ENCODE measurements around the gene ANKMY1.

The ANKMY1 gene

GRCh38 chr2:240519396-240520129 is 38.2 kb downstream of the ANKMY1 start:
- DNase-seq = no peak

GRCh38 chr2:240518981-240519380 is 38.8 kb downstream of the ANKMY1 start:
- no peak for DNase-seq

GRCh38 chr2:240517342-240517741 is 40.4 kb downstream of the ANKMY1 start:
- DNase-seq = no peak

- DNase-seq = no peak
These were observed 43.2 kb downstream of the ANKMY1 start for GRCh38 chr2:240514631-240515030.

- DNase-seq = peak; percentile 75 to 77
These were observed 44.1 kb downstream of the ANKMY1 start for GRCh38 chr2:240513549-240514287.

GRCh38 chr2:240512666-240513535 is 44.9 kb downstream of the ANKMY1 start:
- no peak for DNase-seq

- DNase-seq = no peak
These were observed 45.7 kb downstream of the ANKMY1 start for GRCh38 chr2:240512109-240512485.

- DNase-seq = no peak
These were observed 46.3 kb downstream of the ANKMY1 start for GRCh38 chr2:240511351-240512108.

GRCh38 chr2:240510513-240511210 is 47.1 kb downstream of the ANKMY1 start:
- no peak for DNase-seq

GRCh38 chr2:240509667-240510512 is 47.9 kb downstream of the ANKMY1 start:
- no peak for DNase-seq

- no peak for DNase-seq
These were observed 48.8 kb downstream of the ANKMY1 start for GRCh38 chr2:240508832-240509545.

GRCh38 chr2:240507778-240508251 is 50.0 kb downstream of the ANKMY1 start:
- no peak for DNase-seq

GRCh38 chr2:240507060-240507777 is 50.6 kb downstream of the ANKMY1 start:
- DNase-seq = no peak

- DNase-seq = no peak
These were observed 51.3 kb downstream of the ANKMY1 start for GRCh38 chr2:240506406-240507059.

- DNase-seq = no peak
These were observed 51.9 kb downstream of the ANKMY1 start for GRCh38 chr2:240505910-240506309.

- DNase-seq = no peak
These were observed 53.9 kb downstream of the ANKMY1 start for GRCh38 chr2:240503848-240504247.

- no peak for DNase-seq
These were observed 54.4 kb downstream of the ANKMY1 start for GRCh38 chr2:240503375-240503774.

GRCh38 chr2:240502430-240503121 is 55.2 kb downstream of the ANKMY1 start:
- no peak for DNase-seq

All from stimulated activated CD4-positive, alpha-beta T cell treated with anti-CD3 and anti-CD28 coated beads, Interleukin-4, amount 100 ng/mL, for 4 hours (primary cell).